ENCODE measurements around the gene SEL1L. TPM values are rescaled to one million over a fixed set of nuclear protein-coding genes. Genes with fewer than 3 reads are reported as not detected.

SEL1L gene
- total and polyA plus RNA-seq, 9 donors, result 15.6 to 68.2 (median 44.4) TPM

- whole genome bisulfite sequencing, 3 donors, result 63 to 76% (median 73%) methylated on average over 2 of the region's 2 CpGs
- H3K4me1 ChIP-seq (ENCODE audit: insufficient read depth), result peaks cover 12% of the 10 kb centered on the region
- H3K36me3 ChIP-seq, result no peaks in the 10 kb centered on the region
- no peak overlapping the region for H3K4me3 ChIP-seq
- no peak for DNase-seq
- H3K27me3 ChIP-seq, result no peaks in the 10 kb centered on the region
- H3K9me3 ChIP-seq, result no peaks in the 10 kb centered on the region
- H3K27ac ChIP-seq, result no peak overlapping the region
- intact Hi-C loops (cut with DNase I), result no loop called here
- TF ChIP-seq POLR2A (IDR thresholded peaks at IDR 0.05), result no peak
- TF ChIP-seq EP300 (IDR thresholded peaks at IDR 0.05), result no peak
- TF ChIP-seq CTCF (IDR thresholded peaks at IDR 0.05), result no peak
Observed at GRCh38 chr14:81523616-81524015, 10.0 kb downstream of the SEL1L start.

- Histone ChIP-seq H3K4me1 (ENCODE audit: insufficient read depth) (peaks cover 12% of the 10 kb centered on the region), H3K36me3 (no peaks in the 10 kb centered on the region), H3K9me3 (no peaks in the 10 kb centered on the region), H3K27ac (no peak overlapping the region), H3K27me3 (no peaks in the 10 kb centered on the region), H3K4me3 (no peak overlapping the region)
- 93 to 96% (median 94%) methylated on average over 4 of the region's 4 CpGs for WGBS, 3 donors
- no peak for DNase-seq
- TF ChIP-seq CTCF (IDR thresholded peaks at IDR 0.05) (no peak), POLR2A (IDR thresholded peaks at IDR 0.05) (no peak), EP300 (IDR thresholded peaks at IDR 0.05) (no peak)
- intact Hi-C loops (cut with DNase I), result no loop called here
Observed at GRCh38 chr14:81523016-81523415, 10.6 kb downstream of the SEL1L start.

- Histone ChIP-seq H3K27me3 (no peaks in the 10 kb centered on the region), H3K4me1 (ENCODE audit: insufficient read depth) (peaks cover 23% of the 10 kb centered on the region), H3K9me3 (no peaks in the 10 kb centered on the region), H3K36me3 (no peaks in the 10 kb centered on the region), H3K27ac (no peak overlapping the region), H3K4me3 (no peak overlapping the region)
- WGBS, 3 donors, result 96 to 99% (median 98%) methylated on average over 4 of the region's 4 CpGs
- DNase-seq, result no peak
- intact Hi-C loops (cut with DNase I), result no loop called here
- no peak for TF ChIP-seq EP300 (IDR thresholded peaks at IDR 0.05)
- TF ChIP-seq POLR2A (IDR thresholded peaks at IDR 0.05), result no peak
- no peak for TF ChIP-seq CTCF (IDR thresholded peaks at IDR 0.05)
Observed at GRCh38 chr14:81521356-81521755, 12.3 kb downstream of the SEL1L start.

GRCh38 chr14:81519200-81520011, 14.2 kb downstream of the SEL1L start:
- no peaks in the 10 kb centered on the region for H3K36me3 ChIP-seq
- intact Hi-C loops (cut with DNase I), result no loop called here

More at GRCh38 chr14:81519200-81520011, 14.2 kb downstream of the SEL1L start:
- Histone ChIP-seq H3K27ac (peak overlapping the region in 1 of 2 donors; percentile 46), H3K27me3 (no peaks in the 10 kb centered on the region), H3K9me3 (no peaks in the 10 kb centered on the region), H3K4me3 (no peak overlapping the region), H3K4me1 (ENCODE audit: insufficient read depth) (peaks cover 23% of the 10 kb centered on the region)
- WGBS, 3 donors, result 7 to 15% (median 12%) methylated on average over 3 of the region's 3 CpGs
- no peak for DNase-seq
- TF ChIP-seq CTCF (IDR thresholded peaks at IDR 0.05), result no peak
- TF ChIP-seq POLR2A (IDR thresholded peaks at IDR 0.05), result no peak
- no peak for TF ChIP-seq EP300 (IDR thresholded peaks at IDR 0.05)

All from ovary (tissue), 9 donors.